Neutrophil (primary cell): ENCODE measurements around the gene FAM174C.

ENCODE experiments used
- H3K27ac ChIP-seq: fragments of 200-600 bp; sonication (generic); 2 replicates; pipeline ENCODE4 v1.5.1; 2016; ENCODE audit warnings: mild to moderate bottlenecking, moderate library complexity
- H3K27me3 ChIP-seq: fragments of 200-600 bp; sonication (generic); 2 replicates; pipeline ENCODE4 v1.6.0; 2016; ENCODE audit warnings: mild to moderate bottlenecking
- H3K36me3 ChIP-seq: fragments of 200-600 bp; sonication (generic); 2 replicates; pipeline ENCODE4 v1.5.1; 2017
- H3K4me1 ChIP-seq, 2 experiments: fragments of 200-600 bp in 1 of 2; sonication (generic) in 1 of 2; 1 replicate in 1 of 2; 2 replicates in 1 of 2; pipeline versions ENCODE4 v1.5.1 to v1.6.1; 2013 to 2016; ENCODE audit warnings: low read depth in 1 of 2, low read length in 1 of 2, mild to moderate bottlenecking in 1 of 2, moderate library complexity in 1 of 2; ENCODE audit not compliant: control insufficient read depth in 1 of 2, insufficient read depth in 1 of 2
- H3K4me3 ChIP-seq, 2 experiments: fragments of 200-600 bp in 1 of 2; sonication (generic) in 1 of 2; 1 replicate in 1 of 2; 2 replicates in 1 of 2; pipeline ENCODE4 v1.5.1; 2013 to 2016; ENCODE audit warnings: low read depth in 1 of 2, low read length in 1 of 2, mild to moderate bottlenecking in 1 of 2, moderate library complexity in 1 of 2
- H3K9me3 ChIP-seq: fragments of 200-600 bp; sonication (generic); 2 replicates; pipeline ENCODE4 v1.5.1; 2016
- TF ChIP-seq, protein P1 (sequence below): fragments of 200-600 bp; sonication (generic); IDR thresholded peaks from 2 replicates; pipeline ENCODE4 v1.5.1; 2016; ENCODE audit warnings: antibody characterized with exemption

FAM174C gene

DNA sequence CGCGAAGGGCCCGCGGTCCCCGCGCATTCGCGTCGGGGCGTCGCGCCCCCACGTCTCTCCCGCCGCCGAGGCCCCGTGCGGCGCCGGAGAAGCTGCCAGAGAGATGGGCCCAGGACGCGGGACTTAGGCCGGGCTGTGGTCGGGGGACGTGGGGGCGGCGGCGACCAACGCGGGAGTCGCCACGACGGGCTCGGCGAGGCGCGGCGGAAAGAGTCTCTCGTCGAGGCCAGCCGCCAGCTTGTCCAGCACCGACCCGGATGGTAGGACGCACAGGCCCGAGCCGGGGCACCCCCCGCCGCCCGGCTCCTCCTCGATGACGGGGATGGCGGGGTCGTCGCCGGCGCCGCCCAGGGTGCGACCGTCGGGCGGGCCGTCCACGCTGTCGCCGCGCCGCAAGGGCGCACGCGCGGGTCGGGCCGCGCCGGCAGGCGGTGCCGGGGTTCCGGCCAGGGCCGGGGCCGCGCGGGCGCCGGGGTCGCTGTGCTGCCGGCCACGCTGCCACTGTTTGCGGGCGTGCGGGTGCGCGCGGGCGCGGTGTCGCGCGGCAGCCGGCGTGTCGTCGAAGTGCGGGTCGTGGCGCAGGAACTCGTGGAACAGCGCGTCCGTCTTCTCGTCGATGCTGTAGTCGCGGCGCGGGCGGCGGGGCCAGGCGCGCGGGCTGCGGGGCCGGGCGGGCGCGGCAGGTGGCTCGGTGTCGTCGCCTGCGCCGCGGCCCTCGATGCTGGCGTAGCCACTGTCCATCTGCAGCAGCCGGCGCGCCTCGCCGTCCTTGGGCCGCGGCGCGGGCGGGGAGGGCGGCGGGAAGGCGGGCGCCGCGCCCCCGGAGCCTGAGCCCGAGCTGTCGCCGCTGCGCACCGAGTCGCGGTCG is 46.0 kb upstream of the FAM174C start:
- no peak overlapping the region for H3K4me3 ChIP-seq
- TF ChIP-seq, protein P1, sequence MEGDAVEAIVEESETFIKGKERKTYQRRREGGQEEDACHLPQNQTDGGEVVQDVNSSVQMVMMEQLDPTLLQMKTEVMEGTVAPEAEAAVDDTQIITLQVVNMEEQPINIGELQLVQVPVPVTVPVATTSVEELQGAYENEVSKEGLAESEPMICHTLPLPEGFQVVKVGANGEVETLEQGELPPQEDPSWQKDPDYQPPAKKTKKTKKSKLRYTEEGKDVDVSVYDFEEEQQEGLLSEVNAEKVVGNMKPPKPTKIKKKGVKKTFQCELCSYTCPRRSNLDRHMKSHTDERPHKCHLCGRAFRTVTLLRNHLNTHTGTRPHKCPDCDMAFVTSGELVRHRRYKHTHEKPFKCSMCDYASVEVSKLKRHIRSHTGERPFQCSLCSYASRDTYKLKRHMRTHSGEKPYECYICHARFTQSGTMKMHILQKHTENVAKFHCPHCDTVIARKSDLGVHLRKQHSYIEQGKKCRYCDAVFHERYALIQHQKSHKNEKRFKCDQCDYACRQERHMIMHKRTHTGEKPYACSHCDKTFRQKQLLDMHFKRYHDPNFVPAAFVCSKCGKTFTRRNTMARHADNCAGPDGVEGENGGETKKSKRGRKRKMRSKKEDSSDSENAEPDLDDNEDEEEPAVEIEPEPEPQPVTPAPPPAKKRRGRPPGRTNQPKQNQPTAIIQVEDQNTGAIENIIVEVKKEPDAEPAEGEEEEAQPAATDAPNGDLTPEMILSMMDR, result no peak
- peaks cover 39% of the 10 kb centered on the region for H3K36me3 ChIP-seq
- H3K9me3 ChIP-seq, result no peaks in the 10 kb centered on the region
- peaks cover 19% of the 10 kb centered on the region for H3K27me3 ChIP-seq
- no peak overlapping the region for H3K27ac ChIP-seq
- H3K4me1 ChIP-seq, result no peaks in the 10 kb centered on the region

DNA sequence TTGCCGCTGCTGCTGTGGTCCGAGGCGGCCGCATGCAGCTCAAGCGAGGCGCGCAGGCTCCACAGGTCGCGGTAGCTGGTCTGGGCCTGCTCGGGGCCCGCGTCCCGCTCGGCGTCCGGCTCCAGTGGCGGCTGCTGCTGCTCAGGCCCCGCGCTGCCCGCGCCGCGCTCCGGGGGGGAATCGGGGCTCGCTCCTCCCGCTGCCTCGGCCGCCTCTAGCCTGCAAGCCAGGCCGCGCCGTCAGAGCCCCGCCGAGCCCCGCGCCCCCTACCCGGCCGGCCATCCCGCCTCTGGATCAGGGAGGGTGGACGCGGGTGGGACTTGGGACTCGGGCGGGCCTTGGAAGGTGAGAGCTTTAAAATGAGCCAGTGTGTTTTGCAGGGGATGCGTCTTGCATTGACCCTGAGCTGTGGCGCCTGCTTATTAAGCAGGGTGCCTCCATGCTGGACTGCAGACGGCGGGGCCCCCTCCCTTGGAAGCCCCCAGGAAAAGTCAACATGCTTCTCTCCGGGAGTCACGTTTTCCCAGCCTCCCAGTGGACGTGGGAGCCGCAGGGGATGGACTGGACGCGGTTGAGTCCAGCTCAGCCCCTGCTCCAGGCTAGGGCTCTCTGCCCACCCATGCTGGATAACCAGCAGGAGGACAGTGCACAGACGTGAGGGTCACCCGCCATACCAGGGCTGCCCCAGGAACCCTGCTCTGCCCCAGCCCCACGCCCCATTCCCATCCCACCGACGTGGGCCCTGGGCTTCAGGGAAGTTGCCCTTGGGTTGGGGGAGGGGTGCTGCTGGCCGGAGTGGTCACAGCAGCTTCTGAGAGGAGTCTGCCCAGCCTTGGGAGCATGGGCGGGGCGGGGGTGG is 45.2 kb upstream of the FAM174C start:
- TF ChIP-seq, protein P1, result no peak
- Histone ChIP-seq H3K9me3 (no peaks in the 10 kb centered on the region), H3K27me3 (peaks cover 28% of the 10 kb centered on the region), H3K36me3 (peaks cover 32% of the 10 kb centered on the region), H3K27ac (no peak overlapping the region), H3K4me1 (no peaks in the 10 kb centered on the region), H3K4me3 (no peak overlapping the region)

DNA sequence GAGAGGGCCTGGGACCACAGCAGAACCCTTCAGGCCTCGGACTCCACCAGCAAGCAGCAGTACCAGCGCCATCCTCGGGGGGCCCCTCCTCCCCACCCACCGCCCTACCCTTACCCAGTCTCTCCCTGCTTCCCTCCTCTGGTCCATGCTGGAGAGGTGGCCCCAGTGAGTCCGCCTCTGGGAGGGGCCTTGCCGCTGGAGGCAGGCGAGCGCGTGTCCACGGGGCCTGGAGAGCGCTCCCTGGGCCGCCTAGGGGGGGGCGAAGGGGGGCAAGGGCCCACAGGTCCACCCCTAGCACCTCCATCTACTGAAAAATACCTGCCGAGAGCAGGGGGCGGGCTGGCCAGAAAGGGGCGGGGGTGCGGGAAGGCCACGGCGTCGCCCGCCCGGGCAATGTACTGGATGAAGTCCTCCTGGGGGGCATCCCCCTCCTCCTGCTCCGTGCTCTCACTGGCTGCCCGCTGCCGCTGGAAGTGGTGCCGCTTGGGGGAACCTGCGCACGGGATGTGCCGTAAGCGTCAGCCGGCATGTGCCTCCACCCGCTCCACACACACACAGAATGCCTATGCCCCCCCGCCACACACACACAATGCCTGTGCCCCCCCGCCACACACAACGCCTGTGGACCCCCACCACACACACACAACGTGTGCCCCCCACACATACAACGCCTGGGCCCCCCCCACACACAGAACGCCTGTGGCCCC is 44.4 kb upstream of the FAM174C start:
- Histone ChIP-seq H3K4me1 (no peaks in the 10 kb centered on the region), H3K27ac (no peak overlapping the region), H3K4me3 (no peak overlapping the region), H3K36me3 (peaks cover 24% of the 10 kb centered on the region), H3K27me3 (peaks cover 36% of the 10 kb centered on the region), H3K9me3 (no peaks in the 10 kb centered on the region)
- TF ChIP-seq, protein P1, result no peak

DNA sequence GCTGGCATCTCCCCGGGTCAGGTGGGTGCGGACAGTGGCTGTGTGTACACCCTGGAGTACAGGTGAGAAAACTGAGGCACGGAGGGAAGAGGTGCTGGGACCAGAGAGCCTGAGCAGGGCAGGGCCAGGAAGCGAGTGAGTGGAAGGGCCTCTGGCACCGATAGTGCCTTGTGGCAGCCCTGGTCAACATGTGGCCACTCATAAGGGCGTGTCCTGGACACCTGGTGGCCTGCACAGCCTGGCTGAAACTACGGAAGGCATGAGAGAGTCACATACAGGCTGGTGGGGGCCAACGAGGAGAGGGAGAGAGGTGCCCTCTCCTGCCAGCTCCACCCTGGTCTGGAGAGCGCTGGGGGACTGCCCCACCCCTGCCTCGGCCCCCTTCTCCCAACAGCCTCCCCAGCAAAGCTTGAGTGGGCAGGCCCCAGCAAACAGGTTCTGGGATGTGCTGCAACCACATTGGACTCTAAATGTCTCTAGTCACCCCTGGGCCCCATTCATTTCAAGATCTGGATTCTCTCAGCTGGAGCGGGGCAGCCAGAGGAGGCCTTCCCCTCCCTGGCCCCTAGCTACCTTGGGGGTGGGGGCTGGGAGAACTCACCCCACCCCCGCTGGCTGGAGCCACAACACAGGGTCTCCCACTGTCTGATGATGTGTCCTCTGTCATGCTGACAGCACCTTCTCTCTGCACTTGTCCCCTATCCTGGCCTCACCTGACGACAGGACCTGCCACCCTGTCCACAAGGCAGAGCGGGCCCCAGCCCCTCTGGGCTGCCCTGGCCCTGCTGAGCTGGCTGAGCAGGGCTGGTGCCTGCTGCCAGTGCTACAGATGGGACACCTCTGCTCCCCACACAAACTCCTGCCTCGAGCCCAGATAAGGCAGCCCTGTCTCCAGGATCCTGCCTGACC is 43.3 kb upstream of the FAM174C start:
- Histone ChIP-seq H3K27me3 (peaks cover 46% of the 10 kb centered on the region), H3K9me3 (no peaks in the 10 kb centered on the region), H3K36me3 (peaks cover 14% of the 10 kb centered on the region), H3K4me1 (peaks cover 1 to 3% of the 10 kb centered on the region in 2 experiments), H3K4me3 (no peak overlapping the region), H3K27ac (no peak overlapping the region)
- TF ChIP-seq, protein P1, result no peak
